GM21786 (cell line): Measurements from ENCODE around the gene FAM9C.

Source experiments
- ATAC-seq: cut with Tn5 transposase; IDR thresholded peaks from one replicate; pipeline ENCODE4 v1.9.1; 2021; ENCODE audit not compliant: unreplicated experiment

FAM9C gene

GRCh38 chrX:12986164-12986779, 58.1 kb downstream of the FAM9C start:
- ATAC-seq, result no peak
